ENCODE results near the gene PARD3B.

PARD3B gene, protein sequence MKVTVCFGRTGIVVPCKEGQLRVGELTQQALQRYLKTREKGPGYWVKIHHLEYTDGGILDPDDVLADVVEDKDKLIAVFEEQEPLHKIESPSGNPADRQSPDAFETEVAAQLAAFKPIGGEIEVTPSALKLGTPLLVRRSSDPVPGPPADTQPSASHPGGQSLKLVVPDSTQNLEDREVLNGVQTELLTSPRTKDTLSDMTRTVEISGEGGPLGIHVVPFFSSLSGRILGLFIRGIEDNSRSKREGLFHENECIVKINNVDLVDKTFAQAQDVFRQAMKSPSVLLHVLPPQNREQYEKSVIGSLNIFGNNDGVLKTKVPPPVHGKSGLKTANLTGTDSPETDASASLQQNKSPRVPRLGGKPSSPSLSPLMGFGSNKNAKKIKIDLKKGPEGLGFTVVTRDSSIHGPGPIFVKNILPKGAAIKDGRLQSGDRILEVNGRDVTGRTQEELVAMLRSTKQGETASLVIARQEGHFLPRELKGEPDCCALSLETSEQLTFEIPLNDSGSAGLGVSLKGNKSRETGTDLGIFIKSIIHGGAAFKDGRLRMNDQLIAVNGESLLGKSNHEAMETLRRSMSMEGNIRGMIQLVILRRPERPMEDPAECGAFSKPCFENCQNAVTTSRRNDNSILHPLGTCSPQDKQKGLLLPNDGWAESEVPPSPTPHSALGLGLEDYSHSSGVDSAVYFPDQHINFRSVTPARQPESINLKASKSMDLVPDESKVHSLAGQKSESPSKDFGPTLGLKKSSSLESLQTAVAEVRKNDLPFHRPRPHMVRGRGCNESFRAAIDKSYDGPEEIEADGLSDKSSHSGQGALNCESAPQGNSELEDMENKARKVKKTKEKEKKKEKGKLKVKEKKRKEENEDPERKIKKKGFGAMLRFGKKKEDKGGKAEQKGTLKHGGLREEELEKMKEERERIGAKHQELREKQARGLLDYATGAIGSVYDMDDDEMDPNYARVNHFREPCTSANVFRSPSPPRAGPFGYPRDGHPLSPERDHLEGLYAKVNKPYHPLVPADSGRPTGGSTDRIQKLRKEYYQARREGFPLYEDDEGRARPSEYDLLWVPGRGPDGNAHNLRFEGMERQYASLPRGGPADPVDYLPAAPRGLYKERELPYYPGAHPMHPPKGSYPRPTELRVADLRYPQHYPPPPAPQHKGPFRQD (N-terminal part only)

DNA sequence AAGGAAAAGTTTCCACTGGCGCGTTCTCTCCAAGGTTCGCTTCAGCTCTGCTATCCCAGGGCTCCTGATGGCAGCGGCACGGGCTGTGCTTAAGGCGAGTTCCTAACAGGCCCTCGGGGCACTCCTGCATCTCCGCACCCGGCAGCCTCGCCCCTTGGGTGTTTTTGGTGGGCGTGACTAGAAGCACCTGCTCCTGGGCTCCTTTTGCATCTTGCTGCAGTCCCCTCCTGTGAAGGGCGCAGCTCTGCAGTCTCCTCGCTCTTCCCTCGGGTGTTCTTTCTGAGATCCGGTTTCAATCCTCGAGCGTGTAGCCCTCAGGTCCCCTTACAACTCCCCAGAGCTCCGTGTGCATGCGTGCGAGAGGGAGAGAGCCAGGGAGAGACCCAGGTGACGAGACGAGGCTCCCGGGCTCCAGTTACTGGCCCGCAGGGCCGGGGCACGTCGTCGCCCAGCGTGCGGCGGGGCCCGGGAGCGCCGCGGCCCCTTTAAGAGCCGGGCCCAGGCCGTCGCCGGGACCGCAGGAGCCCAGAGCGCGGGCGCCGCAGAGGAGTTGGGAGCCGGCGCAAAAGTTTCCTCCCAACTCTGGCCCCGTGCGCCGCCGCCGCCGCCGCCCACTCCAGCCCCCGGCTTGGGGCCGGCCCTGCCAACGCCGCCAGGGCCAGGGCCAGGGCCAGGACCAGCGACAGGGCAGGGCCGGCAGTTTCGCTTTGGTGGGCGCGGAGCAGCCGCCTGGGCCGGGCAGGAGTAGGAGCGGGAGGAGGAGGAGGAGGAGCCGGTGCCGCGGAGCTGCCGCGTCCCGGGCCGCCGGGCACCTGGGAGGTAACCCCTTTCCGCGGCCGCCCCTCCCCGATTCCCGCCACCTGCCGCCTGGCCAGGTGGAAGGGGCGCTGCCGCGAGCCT lies at the start of gene PARD3B:
TSS of gene PARD3B (plus strand) at position 515 of the 900 bp plus-strand sequence. CDS start 525 bp downstream, outside the sequence.
- Mint-ChIP-seq H3K4me1 (peaks cover 26% of the 10 kb centered on the region), H3K9me3 (no peaks in the 10 kb centered on the region), H3K27me3 (ENCODE audit: low read depth) (peaks cover 21% of the 10 kb centered on the region), H3K4me3 (peak within 1 kb of the TSS; percentile 93 to 97 (median 94)), H3K36me3 (ENCODE audit: low read depth) (no peaks in the 10 kb centered on the region), H3K27ac (peak within 1 kb of the TSS; percentile 97 to 99 (median 98))
- TF ChIP-seq, protein P1, sequence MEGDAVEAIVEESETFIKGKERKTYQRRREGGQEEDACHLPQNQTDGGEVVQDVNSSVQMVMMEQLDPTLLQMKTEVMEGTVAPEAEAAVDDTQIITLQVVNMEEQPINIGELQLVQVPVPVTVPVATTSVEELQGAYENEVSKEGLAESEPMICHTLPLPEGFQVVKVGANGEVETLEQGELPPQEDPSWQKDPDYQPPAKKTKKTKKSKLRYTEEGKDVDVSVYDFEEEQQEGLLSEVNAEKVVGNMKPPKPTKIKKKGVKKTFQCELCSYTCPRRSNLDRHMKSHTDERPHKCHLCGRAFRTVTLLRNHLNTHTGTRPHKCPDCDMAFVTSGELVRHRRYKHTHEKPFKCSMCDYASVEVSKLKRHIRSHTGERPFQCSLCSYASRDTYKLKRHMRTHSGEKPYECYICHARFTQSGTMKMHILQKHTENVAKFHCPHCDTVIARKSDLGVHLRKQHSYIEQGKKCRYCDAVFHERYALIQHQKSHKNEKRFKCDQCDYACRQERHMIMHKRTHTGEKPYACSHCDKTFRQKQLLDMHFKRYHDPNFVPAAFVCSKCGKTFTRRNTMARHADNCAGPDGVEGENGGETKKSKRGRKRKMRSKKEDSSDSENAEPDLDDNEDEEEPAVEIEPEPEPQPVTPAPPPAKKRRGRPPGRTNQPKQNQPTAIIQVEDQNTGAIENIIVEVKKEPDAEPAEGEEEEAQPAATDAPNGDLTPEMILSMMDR (IDR thresholded peaks at IDR 0.05; ENCODE audit: unreplicated experiment in 3 of 3), result no peak

DNA sequence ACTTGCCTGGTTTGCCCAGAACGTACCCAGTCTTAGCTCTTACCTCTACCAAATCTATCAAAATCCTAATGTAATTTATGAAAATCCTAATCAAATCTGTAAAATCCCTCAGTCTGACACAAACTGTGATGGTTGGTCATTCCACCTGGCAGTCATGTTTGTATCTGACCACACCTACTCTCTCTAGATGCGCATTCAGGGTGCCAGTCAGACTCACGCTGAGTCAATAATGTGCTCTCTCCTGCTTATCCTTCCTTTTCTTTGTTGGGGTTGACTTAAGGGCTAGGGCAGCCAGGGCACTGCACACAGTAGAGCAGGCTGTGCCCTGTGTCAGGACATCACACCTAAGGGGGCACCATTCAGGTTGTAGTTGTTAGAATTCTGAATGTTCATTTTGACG lies 48.5 kb upstream of the PARD3B start:
- Mint-ChIP-seq H3K4me3 (no peak overlapping the region), H3K36me3 (ENCODE audit: low read depth) (no peaks in the 10 kb centered on the region), H3K4me1 (no peaks in the 10 kb centered on the region), H3K27ac (no peak overlapping the region), H3K9me3 (peaks cover 5% of the 10 kb centered on the region), H3K27me3 (ENCODE audit: low read depth) (no peaks in the 10 kb centered on the region)
- TF ChIP-seq, protein P1 (IDR thresholded peaks at IDR 0.05; ENCODE audit: unreplicated experiment in 3 of 3), result no peak

DNA sequence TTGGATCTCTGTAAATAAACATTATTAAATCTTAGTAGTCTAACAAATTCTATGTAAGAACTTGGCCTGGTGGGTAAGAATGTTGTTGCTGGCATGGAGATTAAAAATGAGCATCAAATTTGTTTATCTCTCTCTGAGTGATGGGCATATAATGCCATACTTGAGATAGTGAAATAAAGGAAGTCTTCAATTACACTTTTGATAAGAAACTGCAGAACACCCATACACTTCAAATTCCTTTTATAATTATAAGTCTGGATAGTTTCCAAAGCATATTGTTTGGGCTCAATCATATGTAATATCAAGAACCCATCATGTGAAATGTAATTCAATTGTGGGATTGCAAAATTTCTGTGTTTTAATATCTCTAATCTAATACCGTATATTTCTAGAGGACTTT lies 47.4 kb upstream of the PARD3B start:
- Mint-ChIP-seq H3K4me1 (no peaks in the 10 kb centered on the region), H3K36me3 (ENCODE audit: low read depth) (no peaks in the 10 kb centered on the region), H3K27me3 (ENCODE audit: low read depth) (no peaks in the 10 kb centered on the region), H3K4me3 (no peak overlapping the region), H3K27ac (no peak overlapping the region), H3K9me3 (peaks cover 5% of the 10 kb centered on the region)
- TF ChIP-seq, protein P1 (IDR thresholded peaks at IDR 0.05; ENCODE audit: unreplicated experiment in 3 of 3), result no peak

DNA sequence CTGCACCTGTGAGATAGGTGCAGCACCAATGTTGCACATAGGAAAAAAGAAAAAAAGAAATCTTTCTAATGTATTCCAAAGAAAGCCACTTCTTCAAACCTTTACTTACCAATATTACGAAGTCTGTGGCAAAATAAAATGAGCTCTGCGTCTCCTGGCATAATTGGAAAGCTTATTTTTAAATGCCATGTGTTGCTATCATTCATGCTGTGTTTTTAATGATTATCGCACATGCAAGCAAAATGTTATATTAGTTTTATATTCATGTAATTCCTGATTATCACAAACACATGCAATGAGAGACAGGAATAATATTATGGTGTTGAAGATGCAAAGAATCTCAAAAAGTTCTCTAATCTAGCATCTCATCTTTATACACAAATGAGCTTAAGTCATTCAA lies 47.0 kb upstream of the PARD3B start:
- H3K27me3 Mint-ChIP-seq (ENCODE audit: low read depth), result no peaks in the 10 kb centered on the region
- H3K36me3 Mint-ChIP-seq (ENCODE audit: low read depth), result no peaks in the 10 kb centered on the region
- peaks cover 4% of the 10 kb centered on the region for H3K9me3 Mint-ChIP-seq
- no peaks in the 10 kb centered on the region for H3K4me1 Mint-ChIP-seq
- H3K27ac Mint-ChIP-seq, result no peak overlapping the region
- TF ChIP-seq, protein P1 (IDR thresholded peaks at IDR 0.05; ENCODE audit: unreplicated experiment in 3 of 3), result no peak
- H3K4me3 Mint-ChIP-seq, result no peak overlapping the region

DNA sequence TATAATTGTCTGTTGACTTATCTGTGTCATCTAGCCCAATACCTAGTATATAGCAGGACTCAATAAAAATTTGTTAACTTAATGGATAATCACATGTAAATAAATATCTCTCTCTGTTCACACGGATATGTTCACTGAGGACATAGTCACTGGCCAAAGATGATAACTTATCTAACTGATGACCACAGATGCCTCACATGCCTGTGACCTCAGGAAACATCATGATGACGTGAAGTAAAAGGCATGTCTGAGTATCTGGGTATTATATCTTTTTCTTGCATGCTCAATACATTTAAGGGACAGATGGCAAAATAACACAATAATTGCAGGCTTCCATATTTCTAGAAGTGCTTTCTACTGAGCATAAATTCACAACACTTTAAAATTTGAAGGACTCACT lies 41.4 kb upstream of the PARD3B start:
- H3K36me3 Mint-ChIP-seq (ENCODE audit: low read depth), result no peaks in the 10 kb centered on the region
- peaks cover 13% of the 10 kb centered on the region for H3K4me1 Mint-ChIP-seq
- H3K27me3 Mint-ChIP-seq (ENCODE audit: low read depth), result no peaks in the 10 kb centered on the region
- H3K4me3 Mint-ChIP-seq, result no peak overlapping the region
- TF ChIP-seq, protein P1 (IDR thresholded peaks at IDR 0.05; ENCODE audit: unreplicated experiment in 3 of 3), result no peak
- H3K27ac Mint-ChIP-seq, result no peak overlapping the region
- H3K9me3 Mint-ChIP-seq, result no peaks in the 10 kb centered on the region

Measured in nephron (organoid).